SK-N-MC (cell line): ENCODE measurements around the gene KCNK7.

Experiments used
- EZH2 ChIP-seq: fragments of 200-600 bp; sonication (generic); IDR thresholded peaks from one replicate; pipeline ENCODE4 v1.6.1; 2017; ENCODE audit warnings: antibody characterized with exemption
- POLR2AphosphoS5 ChIP-seq: IDR thresholded peaks from 2 replicates; pipeline ENCODE4 v1.6.1; 2012; ENCODE audit warnings: mild to moderate bottlenecking, low read depth, low read length, borderline replicate concordance

DNA sequence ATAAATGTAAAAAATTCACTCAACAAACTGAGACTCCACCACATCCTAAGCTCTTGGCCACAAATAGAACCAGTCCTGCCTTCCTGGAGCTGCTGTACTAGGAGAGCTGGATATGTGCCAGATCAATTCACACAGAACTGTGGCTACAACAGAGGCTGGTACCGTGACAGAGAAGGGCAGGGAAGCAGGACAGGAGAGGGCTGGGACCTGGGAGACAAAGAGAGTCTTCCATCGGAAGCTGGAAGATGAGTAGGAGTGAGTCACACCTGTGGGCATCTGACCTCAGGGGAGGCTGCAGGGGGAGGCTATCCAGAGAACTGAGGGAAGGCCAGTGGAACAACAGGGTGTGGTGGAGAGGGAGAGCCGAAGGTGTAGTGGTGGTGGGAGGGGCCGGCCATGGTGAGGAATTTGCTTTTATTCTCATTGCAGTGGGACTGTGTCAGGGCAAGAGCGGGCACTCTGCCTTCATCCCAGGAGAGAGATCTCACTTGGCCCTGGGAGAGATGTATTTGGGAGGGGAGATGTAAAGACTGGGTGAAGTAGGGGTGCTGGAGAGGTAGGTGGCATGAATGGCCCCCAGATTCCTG, 35.6 kb downstream of the KCNK7 start:
- no peak for TF ChIP-seq EZH2
- TF ChIP-seq POLR2AphosphoS5: no peak
